GM21723 (cell line): Measurements from ENCODE around the gene REELD1.

Source experiments
- ATAC-seq: cut with Tn5 transposase; IDR thresholded peaks from one replicate; pipeline ENCODE4 v1.9.1; 2021; ENCODE audit warnings: mild to moderate bottlenecking, moderate library complexity; ENCODE audit not compliant: unreplicated experiment

REELD1 gene

GRCh38 chr4:146265950-146266490, 51.7 kb downstream of the REELD1 start:
- ATAC-seq: no peak

- ATAC-seq: no peak
These were observed 53.5 kb downstream of the REELD1 start for GRCh38 chr4:146267826-146268225.

GRCh38 chr4:146269228-146269653, 54.9 kb downstream of the REELD1 start:
- peak; percentile 59 for ATAC-seq

- ATAC-seq: no peak
These were observed 57.1 kb downstream of the REELD1 start for GRCh38 chr4:146271466-146271865.

- peak; percentile 73 for ATAC-seq
These were observed 59.0 kb downstream of the REELD1 start for GRCh38 chr4:146273204-146273901.

GRCh38 chr4:146274774-146275173, 60.4 kb downstream of the REELD1 start:
- no peak for ATAC-seq

- no peak for ATAC-seq
These were observed 61.0 kb downstream of the REELD1 start for GRCh38 chr4:146275370-146275769.

- no peak for ATAC-seq
These were observed 64.6 kb downstream of the REELD1 start for GRCh38 chr4:146278986-146279385.
